Muscle layer of colon (tissue), 2 donors: ENCODE data around the gene IL2RA.

Source experiments
- H3K27ac ChIP-seq: one replicate; pipeline ENCODE4 v1.7.0; 2013; ENCODE audit warnings: low read depth, mild to moderate bottlenecking, low read length, moderate library complexity
- H3K27me3 ChIP-seq, 2 donors: one replicate each; pipeline ENCODE4 v1.7.0; 2013; ENCODE audit warnings: low read length in 2 of 2, mild to moderate bottlenecking in 2 of 2; ENCODE audit not compliant: insufficient read depth in 2 of 2, control insufficient read depth in 1 of 2
- H3K36me3 ChIP-seq: one replicate; pipeline ENCODE4 v1.7.0; 2013; ENCODE audit warnings: mild to moderate bottlenecking, low read length; ENCODE audit not compliant: insufficient read depth
- H3K4me1 ChIP-seq: one replicate; pipeline ENCODE4 v1.7.0; 2013; ENCODE audit warnings: mild to moderate bottlenecking, low read length; ENCODE audit not compliant: insufficient read depth
- H3K4me3 ChIP-seq, 2 donors: one replicate each; pipeline ENCODE4 v1.7.0; 2013; ENCODE audit warnings: low read length in 2 of 2, low read depth in 1 of 2, mild to moderate bottlenecking in 1 of 2, moderate library complexity in 1 of 2
- H3K9ac ChIP-seq: one replicate; pipeline ENCODE4 v1.7.0; 2013; ENCODE audit warnings: low read length
- H3K9me3 ChIP-seq: one replicate; pipeline ENCODE4 v1.7.0; 2013; ENCODE audit warnings: mild to moderate bottlenecking, low read length
- donor health status: abdominal sarcoma.
- donor health status: Adenocarcinoma of cecum.

IL2RA gene

DNA sequence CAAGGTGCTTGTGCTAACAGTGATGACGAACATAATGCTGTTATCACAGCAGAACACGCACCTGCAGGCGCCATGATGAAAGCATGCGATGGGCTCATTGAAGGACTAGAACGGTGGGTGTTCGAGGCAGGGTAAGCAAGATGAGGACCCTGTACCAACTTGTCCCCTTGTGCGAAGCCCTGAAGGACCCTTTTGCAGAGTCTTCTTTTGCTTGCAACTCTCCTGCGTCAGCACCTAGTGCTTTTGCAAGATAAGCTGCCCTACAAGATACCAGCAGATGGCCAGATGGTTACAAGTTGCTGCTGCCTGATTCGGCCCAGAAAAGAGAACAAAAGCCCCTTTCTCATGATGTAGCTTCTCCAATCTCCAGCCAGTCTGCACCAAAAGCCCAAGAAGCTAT is 80.6 kb downstream of the IL2RA start:
- no peak overlapping the region for H3K9ac ChIP-seq

DNA sequence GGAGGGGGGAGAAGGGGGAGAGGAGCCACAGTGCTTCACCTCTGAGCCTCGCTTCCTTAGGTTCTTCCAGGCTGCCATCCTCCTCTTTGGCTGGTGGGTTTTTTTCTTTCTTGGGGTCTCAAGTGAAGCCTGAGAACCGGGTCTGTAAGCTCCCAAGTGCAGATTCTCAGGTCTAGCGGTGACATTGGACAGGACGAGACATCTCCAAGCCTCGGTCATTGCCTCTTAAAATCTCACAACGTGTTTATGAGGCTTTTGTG is 84.0 kb downstream of the IL2RA start:
- no peaks in the 10 kb centered on the region for H3K9me3 ChIP-seq
- peak overlapping the region; percentile 77 to 92 for H3K4me3 ChIP-seq
- no peaks in the 10 kb centered on the region for H3K36me3 ChIP-seq
- no peak overlapping the region for H3K9ac ChIP-seq
- H3K27ac ChIP-seq, result peak overlapping the region; percentile 72
- no peaks in the 10 kb centered on the region for H3K4me1 ChIP-seq
- H3K27me3 ChIP-seq, result no peaks in the 10 kb centered on the region

More for the DNA sequence above, 80.6 kb downstream of the IL2RA start:
- Histone ChIP-seq H3K9me3 (no peaks in the 10 kb centered on the region), H3K36me3 (no peaks in the 10 kb centered on the region), H3K27ac (no peak overlapping the region), H3K4me3 (no peak overlapping the region), H3K4me1 (no peaks in the 10 kb centered on the region), H3K27me3 (no peaks in the 10 kb centered on the region)

DNA sequence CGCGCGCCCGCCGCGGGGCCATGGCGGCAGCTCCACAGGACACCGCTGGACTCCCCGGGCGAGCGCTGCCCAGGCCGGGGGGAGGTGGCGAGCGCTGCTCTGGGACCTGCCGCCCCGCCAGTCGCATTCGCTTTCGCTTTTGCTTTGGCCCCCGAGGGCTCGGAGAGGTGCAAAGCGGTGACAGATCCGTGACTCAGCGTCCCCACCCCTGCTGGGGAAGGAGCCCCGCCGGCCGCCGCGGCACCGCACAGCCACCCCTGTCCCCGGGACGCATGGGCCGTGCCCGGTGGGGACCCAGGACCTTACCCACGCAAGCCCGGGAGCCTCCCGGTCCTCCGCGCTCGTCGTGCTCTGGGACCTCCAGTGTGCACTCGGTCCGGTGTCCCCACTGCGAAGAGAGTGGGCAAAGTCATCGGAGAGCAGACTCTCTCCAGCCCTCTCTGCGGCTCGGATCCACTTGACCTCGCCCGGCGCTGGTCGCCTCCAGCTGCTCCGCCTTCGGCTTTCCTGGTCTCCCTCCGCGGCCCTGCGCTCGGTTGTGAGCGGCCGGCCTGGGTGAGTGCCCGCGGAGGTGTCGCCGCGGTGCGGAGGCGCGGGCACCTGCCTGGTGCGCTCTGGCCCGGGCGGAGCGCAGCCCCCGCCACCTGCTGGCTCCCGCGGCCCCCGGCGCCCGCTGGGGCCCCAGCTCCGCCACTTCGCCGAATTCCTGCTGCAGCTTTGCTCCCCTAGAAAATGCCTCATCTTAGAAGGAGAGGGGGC is 84.5 kb downstream of the IL2RA start, which contains the start of gene IL15RA:
Gene IL15RA (minus strand): TSS at position 73 of the 759 bp plus-strand sequence. CDS start 51 bp downstream, at position 22.
- H3K4me1 ChIP-seq, result no peaks in the 10 kb centered on the region
- H3K9ac ChIP-seq, result no peak within 1 kb of the TSS
- H3K36me3 ChIP-seq, result no peaks in the 10 kb centered on the region
- H3K9me3 ChIP-seq, result no peaks in the 10 kb centered on the region
- H3K27me3 ChIP-seq, result no peaks in the 10 kb centered on the region
- peak within 1 kb of the TSS; percentile 72 for H3K27ac ChIP-seq
- H3K4me3 ChIP-seq, result peak within 1 kb of the TSS; percentile 77 to 92

DNA sequence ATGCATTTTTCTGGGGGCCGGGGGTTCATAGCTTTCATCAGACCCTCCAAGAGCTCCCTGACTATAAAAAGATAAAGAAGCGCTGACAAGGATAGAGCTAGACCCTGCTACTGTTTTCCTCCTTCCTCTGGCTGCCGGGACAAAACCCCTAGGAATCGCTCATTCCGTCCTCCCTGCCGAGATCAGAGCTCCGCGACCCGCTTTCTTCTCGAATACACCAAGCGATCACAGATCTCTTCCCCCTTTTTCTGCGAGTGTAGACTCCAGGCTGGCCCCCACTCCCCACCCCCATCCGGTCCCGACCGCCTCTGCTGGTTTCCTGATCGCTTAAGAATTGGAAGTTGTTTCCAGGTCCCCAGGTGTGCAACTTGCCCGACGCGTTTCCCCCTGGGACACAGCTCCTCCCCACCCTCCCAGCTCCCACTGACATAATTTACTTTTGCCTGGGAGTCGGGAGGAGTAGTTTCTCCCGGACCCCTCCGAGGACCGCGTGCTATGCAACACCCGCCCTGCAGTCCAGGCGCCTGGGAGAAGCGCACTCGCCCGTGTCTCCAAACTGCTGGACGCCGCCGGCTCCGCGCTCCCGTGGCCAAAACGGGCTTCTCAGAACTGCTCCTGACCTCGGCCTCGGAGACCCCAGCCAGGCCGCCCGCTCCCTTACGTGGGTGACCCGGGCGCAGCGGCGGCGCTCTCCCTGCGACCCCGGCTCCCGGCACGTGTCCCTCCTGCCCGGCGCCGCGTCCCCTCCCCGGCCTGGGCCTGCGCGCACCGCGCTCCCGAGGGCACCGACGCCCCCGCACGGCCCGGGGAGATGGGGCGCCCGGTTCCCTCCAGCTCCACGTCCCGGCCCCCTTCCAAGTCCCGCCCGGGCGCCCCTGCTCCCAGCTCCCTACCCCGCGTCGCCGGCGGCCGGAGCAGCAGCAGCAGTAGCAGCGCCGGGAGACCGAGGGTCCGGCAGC is 85.4 kb downstream of the IL2RA start:
- Histone ChIP-seq H3K9ac (no peak overlapping the region), H3K27ac (peak overlapping the region; percentile 72), H3K4me3 (peak overlapping the region; percentile 77 to 92)

DNA sequence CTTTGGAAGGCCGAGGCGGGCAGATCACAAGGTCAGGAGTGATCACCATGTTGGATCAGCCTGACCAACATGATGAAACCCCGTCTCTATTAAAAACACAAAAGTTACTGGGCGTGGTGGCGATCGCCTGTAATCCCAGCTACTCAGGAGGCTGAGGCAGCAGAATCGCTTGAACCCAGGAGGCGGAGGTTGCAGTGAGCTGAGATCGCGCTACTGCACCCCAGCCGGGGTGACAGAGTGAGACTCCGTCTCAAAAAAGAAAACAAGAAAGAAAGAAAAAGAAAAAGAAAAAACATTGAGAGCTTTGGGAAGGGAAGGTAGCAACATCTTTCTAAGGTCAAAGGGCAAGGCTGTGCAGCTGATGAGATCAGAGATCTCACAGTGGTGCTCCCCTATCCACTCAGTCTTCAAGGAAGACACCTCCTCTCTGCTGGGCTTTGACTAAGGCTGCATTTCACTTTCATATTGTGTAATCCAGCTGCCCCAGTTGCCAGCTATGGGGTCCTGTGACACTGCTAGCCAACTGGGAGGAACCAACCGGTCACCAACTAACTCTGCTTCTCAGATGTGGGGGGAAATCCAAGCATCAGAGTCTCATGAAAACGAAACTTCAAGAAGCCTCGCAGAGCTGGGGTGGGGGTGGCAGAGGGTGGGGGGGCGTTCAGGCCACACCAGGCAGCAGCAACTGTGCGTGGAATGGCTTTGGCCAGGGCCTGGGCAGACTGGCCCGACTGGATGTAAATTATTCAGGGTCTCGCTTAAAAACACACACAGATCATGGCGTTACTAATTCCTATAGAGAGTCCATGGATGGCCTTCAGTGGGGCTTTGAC is 86.3 kb downstream of the IL2RA start:
- Histone ChIP-seq H3K9me3 (no peaks in the 10 kb centered on the region), H3K9ac (no peak overlapping the region), H3K4me3 (peak overlapping the region in 1 of 2 donors; percentile 77), H3K36me3 (no peaks in the 10 kb centered on the region), H3K27ac (peak overlapping the region; percentile 14), H3K27me3 (no peaks in the 10 kb centered on the region), H3K4me1 (no peaks in the 10 kb centered on the region)

More for the DNA sequence above, 85.4 kb downstream of the IL2RA start:
- H3K9me3 ChIP-seq, result no peaks in the 10 kb centered on the region
- no peaks in the 10 kb centered on the region for H3K4me1 ChIP-seq
- no peaks in the 10 kb centered on the region for H3K27me3 ChIP-seq
- H3K36me3 ChIP-seq, result no peaks in the 10 kb centered on the region

DNA sequence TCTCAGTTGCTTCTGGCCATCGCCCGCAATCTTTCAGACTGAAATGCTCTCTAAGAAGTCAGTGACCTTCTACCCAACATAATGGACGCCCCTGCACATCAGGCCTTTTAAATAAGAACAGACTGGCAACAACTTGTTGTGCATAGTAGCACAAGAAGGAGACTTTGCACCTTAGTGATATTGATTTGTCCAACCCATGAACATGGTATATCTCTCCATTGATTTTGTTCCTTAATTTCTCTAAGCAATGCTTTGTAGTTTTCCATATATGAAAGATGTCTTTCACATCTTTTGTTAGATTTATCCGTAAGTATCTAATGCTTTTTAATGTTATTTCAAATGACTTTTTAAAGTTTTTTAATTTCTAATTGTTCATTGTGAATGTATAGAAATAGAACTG is 89.1 kb downstream of the IL2RA start:
- no peak overlapping the region for H3K27ac ChIP-seq
- H3K4me3 ChIP-seq, result no peak overlapping the region
- no peaks in the 10 kb centered on the region for H3K9me3 ChIP-seq
- H3K27me3 ChIP-seq, result no peaks in the 10 kb centered on the region
- H3K36me3 ChIP-seq, result no peaks in the 10 kb centered on the region
- no peak overlapping the region for H3K9ac ChIP-seq
- no peaks in the 10 kb centered on the region for H3K4me1 ChIP-seq

DNA sequence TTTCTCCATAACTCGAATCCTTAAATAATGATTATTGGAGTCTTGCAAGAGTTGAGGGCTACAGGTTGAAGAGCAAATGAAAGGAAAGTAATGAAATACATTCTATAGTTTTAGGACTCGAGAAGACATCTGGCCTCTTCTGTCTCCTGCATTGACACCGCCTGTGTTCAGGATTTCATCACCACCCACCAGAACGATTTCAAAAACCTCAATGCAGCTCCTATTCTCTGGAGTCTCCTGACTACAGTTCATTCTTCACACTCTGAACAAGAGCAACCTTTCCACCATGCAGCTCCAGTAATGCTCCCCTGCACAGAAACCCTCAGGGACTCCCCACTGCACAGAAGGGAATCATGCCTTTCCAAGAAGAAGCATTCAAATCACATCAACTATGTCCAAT is 90.3 kb downstream of the IL2RA start:
- no peaks in the 10 kb centered on the region for H3K36me3 ChIP-seq
- H3K9me3 ChIP-seq, result no peaks in the 10 kb centered on the region
- H3K27ac ChIP-seq, result no peak overlapping the region
- no peak overlapping the region for H3K4me3 ChIP-seq
- H3K4me1 ChIP-seq, result no peaks in the 10 kb centered on the region
- no peak overlapping the region for H3K9ac ChIP-seq
- no peaks in the 10 kb centered on the region for H3K27me3 ChIP-seq

DNA sequence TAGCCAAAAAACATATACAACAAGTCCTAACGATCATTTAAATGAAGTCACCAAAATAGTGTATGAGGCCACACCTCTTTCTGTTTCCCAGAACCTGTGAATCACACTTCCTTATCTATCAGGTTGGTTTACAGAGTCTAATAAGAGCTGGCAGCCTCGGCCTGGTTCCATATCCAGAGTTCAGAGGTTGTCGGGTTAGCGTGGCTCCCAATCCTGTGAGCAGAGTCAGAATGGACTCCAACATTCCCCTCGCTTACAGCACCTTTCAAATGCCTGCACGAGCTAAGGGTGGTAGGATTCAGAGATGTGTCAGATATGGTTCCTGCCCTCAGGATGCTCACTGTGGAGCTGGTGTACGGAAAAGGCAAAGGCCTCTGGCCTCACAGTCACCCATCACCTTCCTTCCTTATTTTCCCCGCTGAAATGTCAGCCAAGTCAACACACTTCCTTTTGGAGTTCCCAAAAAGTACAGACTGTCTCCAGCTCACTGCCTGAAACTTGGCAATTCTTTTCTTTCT is 90.8 kb downstream of the IL2RA start:
- H3K27ac ChIP-seq, result no peak overlapping the region
- H3K4me1 ChIP-seq, result no peaks in the 10 kb centered on the region
- H3K36me3 ChIP-seq, result no peaks in the 10 kb centered on the region
- no peak overlapping the region for H3K9ac ChIP-seq
- H3K27me3 ChIP-seq, result no peaks in the 10 kb centered on the region
- H3K4me3 ChIP-seq, result no peak overlapping the region
- no peaks in the 10 kb centered on the region for H3K9me3 ChIP-seq

DNA sequence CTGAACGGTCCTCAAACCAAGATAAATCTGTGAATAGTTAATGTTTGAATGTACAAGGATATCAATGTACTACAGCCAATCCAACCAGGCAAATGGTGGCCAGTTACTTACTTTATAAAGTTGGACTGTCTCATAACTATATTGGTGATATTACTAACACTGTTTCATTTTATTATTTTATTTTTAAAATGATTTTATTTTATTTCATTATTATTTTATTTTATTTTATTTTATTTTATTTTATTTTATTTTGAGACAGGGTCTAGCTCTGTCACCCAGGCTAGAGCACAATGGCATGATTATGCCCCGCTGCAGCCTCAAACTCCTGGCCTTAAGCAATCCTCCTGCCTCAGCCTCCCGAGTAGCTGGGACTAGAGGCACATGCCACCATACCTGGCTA is 91.6 kb downstream of the IL2RA start:
- Histone ChIP-seq H3K4me3 (no peak overlapping the region), H3K27me3 (no peaks in the 10 kb centered on the region), H3K4me1 (no peaks in the 10 kb centered on the region), H3K9me3 (no peaks in the 10 kb centered on the region), H3K27ac (no peak overlapping the region), H3K36me3 (no peaks in the 10 kb centered on the region), H3K9ac (no peak overlapping the region)

DNA sequence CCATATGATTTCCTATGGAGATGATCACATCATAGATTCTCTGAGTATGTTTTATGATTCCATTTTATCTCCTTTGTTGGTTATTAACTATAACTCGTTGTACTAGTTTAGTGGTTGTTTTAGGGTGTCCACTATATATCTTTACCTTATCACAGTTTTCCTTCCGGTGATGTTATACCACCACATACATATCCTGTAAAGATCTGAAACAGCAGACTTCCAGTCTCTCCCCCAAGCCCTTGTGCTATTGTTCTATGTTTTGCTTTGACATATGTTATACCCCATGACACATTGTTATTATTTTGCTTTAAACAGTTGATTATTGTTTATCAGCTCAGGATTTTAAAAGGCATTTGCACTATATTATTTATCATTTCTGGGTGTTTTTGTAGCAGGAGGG is 92.1 kb downstream of the IL2RA start:
- no peak overlapping the region for H3K9ac ChIP-seq
- no peaks in the 10 kb centered on the region for H3K9me3 ChIP-seq
- H3K4me1 ChIP-seq, result no peaks in the 10 kb centered on the region
- H3K4me3 ChIP-seq, result no peak overlapping the region
- no peaks in the 10 kb centered on the region for H3K27me3 ChIP-seq
- H3K27ac ChIP-seq, result no peak overlapping the region
- no peaks in the 10 kb centered on the region for H3K36me3 ChIP-seq
